ENCODE data around the gene AMER2.

AMER2 gene

DNA sequence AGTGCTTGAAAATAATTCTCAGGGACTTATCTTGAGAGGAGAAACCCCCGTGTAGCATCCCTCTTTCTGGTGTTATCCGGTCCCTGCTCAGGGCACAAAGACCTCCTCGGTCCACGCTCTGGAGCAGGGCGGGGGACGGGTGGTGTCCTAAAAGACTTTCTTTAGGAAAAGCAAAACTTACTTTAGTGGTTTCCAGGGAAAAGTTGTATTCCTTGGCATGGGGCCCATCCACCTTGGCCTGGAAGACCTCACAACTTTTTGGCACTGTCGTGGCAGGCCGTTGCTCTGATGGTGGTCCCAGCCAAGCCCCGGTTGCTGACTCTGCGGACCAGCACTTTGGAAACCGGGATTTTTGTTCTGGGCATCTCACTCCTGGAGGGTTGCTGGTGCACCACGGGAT lies 2.7 kb downstream of the AMER2 start:
- Histone ChIP-seq H3K9ac (ENCODE audit: low read length) (no peak overlapping the region), H2AFZ (ENCODE audit: low read length) (no peak overlapping the region), H3K36me3 (replicated peaks; ENCODE audit: insufficient read depth, low read length) (no peaks in the 10 kb centered on the region), H3K4me1 (ENCODE audit: low read length) (no peaks in the 10 kb centered on the region), H3K4me3 (ENCODE audit: low read length) (no peak overlapping the region), H3K9me3 (replicated peaks; ENCODE audit: insufficient read depth, low read length) (no peaks in the 10 kb centered on the region), H3K9me2 (replicated peaks; ENCODE audit: insufficient read depth, low read length) (no peaks in the 10 kb centered on the region), H4K20me1 (ENCODE audit: insufficient read depth, low read length) (no peaks in the 10 kb centered on the region), H3F3A (ENCODE audit: insufficient read depth, low read length) (no peaks in the 10 kb centered on the region), H3K79me2 (ENCODE audit: low read length) (no peaks in the 10 kb centered on the region), H3K4me2 (ENCODE audit: low read depth, low read length) (no peak overlapping the region), H3K27me3 (replicated peaks; ENCODE audit: insufficient read depth, low read length) (peaks cover 8% of the 10 kb centered on the region; the same call in 1 of the 2 replicates), H3K27ac (ENCODE audit: low read length) (no peak overlapping the region)
- no peak for TF ChIP-seq EZH2 (optimal IDR thresholded peaks at IDR 0.05; ENCODE audit: low read depth, low read length)
- no peak for TF ChIP-seq EZH2phosphoT487 (IDR thresholded peaks at IDR 0.05; ENCODE audit: low read length)
- DNase-seq: no peak

DNA sequence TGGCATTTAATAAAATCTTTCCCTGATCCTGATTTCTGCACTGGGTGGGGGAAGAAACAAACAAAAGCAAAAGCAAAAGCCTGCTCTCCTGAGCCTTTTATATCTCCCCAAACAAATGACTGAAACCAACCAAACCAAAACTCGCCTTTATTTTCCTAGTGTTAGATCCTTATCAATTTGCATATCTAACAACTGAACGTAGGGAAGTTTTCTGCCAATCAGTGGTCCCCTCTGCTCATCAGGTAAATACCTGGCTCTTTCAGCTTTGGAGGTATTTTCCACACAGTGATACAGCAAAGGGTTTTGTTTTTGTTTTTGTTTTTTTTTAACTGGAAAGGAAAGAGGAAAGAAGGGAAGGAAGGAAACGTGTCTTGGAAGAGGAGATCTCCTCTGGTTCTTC lies 3.3 kb downstream of the AMER2 start:
- H3K36me3 ChIP-seq (replicated peaks; ENCODE audit: insufficient read depth, low read length): no peaks in the 10 kb centered on the region
- no peaks in the 10 kb centered on the region for H3K9me3 ChIP-seq (replicated peaks; ENCODE audit: insufficient read depth, low read length)
- no peaks in the 10 kb centered on the region for H3K4me1 ChIP-seq (ENCODE audit: low read length)
- DNase-seq: no peak
- H2AFZ ChIP-seq (ENCODE audit: low read length): no peak overlapping the region
- no peak overlapping the region for H3K4me3 ChIP-seq (ENCODE audit: low read length)
- H3K79me2 ChIP-seq (ENCODE audit: low read length): no peaks in the 10 kb centered on the region
- no peak overlapping the region for H3K9ac ChIP-seq (ENCODE audit: low read length)
- no peak overlapping the region for H3K27ac ChIP-seq (ENCODE audit: low read length)
- H4K20me1 ChIP-seq (ENCODE audit: insufficient read depth, low read length): no peaks in the 10 kb centered on the region
- H3K27me3 ChIP-seq (replicated peaks; ENCODE audit: insufficient read depth, low read length): peaks cover 8% of the 10 kb centered on the region; the same call in 1 of the 2 replicates
- no peak overlapping the region for H3K4me2 ChIP-seq (ENCODE audit: low read depth, low read length)
- TF ChIP-seq, protein P1, sequence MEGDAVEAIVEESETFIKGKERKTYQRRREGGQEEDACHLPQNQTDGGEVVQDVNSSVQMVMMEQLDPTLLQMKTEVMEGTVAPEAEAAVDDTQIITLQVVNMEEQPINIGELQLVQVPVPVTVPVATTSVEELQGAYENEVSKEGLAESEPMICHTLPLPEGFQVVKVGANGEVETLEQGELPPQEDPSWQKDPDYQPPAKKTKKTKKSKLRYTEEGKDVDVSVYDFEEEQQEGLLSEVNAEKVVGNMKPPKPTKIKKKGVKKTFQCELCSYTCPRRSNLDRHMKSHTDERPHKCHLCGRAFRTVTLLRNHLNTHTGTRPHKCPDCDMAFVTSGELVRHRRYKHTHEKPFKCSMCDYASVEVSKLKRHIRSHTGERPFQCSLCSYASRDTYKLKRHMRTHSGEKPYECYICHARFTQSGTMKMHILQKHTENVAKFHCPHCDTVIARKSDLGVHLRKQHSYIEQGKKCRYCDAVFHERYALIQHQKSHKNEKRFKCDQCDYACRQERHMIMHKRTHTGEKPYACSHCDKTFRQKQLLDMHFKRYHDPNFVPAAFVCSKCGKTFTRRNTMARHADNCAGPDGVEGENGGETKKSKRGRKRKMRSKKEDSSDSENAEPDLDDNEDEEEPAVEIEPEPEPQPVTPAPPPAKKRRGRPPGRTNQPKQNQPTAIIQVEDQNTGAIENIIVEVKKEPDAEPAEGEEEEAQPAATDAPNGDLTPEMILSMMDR (IDR thresholded peaks at IDR 0.05; ENCODE audit: low read length): no peak
- TF ChIP-seq EZH2phosphoT487 (IDR thresholded peaks at IDR 0.05; ENCODE audit: low read length): no peak
- no peak for TF ChIP-seq EZH2 (optimal IDR thresholded peaks at IDR 0.05; ENCODE audit: low read depth, low read length)
- H3F3A ChIP-seq (ENCODE audit: insufficient read depth, low read length): no peaks in the 10 kb centered on the region
- H3K9me2 ChIP-seq (replicated peaks; ENCODE audit: insufficient read depth, low read length): no peaks in the 10 kb centered on the region

DNA sequence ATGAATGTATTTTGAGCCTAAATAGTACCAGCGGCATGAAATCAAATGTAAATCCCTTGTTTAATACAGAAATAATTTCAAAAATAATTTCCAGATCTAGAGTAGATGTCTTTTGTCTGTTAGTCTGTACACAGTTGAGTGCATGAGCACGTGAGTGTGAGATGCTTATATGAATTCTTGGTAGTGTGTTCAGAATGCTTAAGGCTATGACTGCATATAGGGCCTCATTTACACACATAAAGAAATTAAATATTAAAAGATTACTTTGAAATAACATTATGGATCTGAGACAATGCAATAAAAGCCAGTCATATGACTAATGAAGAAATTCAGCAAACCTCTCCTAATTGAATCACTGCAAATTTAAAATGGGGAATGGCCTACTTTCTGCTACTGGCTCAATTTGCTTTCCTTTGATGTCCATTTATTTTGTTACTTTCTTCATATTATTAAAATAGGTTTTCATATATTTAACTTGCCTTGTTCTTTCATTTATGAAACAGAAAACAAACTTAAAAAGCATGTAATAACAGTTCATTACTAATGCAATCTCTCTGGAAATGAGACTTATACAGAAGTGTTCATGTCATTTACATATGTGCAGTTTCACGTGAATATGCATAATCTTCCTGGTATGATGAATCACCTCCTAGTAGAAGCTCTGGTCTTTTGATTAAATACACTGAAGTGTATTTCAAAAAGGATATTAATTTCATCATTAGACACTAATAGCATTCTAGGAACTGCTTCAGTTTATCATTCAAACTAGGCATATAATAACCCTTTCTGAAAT lies 4.5 kb downstream of the AMER2 start:
- no peaks in the 10 kb centered on the region for H3K79me2 ChIP-seq (ENCODE audit: low read length)
- TF ChIP-seq EZH2 (optimal IDR thresholded peaks at IDR 0.05; ENCODE audit: low read depth, low read length) (no peak), EZH2phosphoT487 (IDR thresholded peaks at IDR 0.05; ENCODE audit: low read length) (no peak)
- no peak overlapping the region for H3K4me3 ChIP-seq (ENCODE audit: low read length)
- H3K36me3 ChIP-seq (replicated peaks; ENCODE audit: insufficient read depth, low read length): no peaks in the 10 kb centered on the region
- no peak for DNase-seq
- no peak overlapping the region for H3K27ac ChIP-seq (ENCODE audit: low read length)
- H4K20me1 ChIP-seq (ENCODE audit: insufficient read depth, low read length): no peaks in the 10 kb centered on the region
- no peak overlapping the region for H3K9ac ChIP-seq (ENCODE audit: low read length)
- H3K9me2 ChIP-seq (replicated peaks; ENCODE audit: insufficient read depth, low read length): no peaks in the 10 kb centered on the region
- H2AFZ ChIP-seq (ENCODE audit: low read length): no peak overlapping the region
- H3K9me3 ChIP-seq (replicated peaks; ENCODE audit: insufficient read depth, low read length): no peaks in the 10 kb centered on the region
- peaks cover 8% of the 10 kb centered on the region; the same call in 1 of the 2 replicates for H3K27me3 ChIP-seq (replicated peaks; ENCODE audit: insufficient read depth, low read length)
- H3K4me2 ChIP-seq (ENCODE audit: low read depth, low read length): no peak overlapping the region
- H3F3A ChIP-seq (ENCODE audit: insufficient read depth, low read length): no peaks in the 10 kb centered on the region
- H3K4me1 ChIP-seq (ENCODE audit: low read length): no peaks in the 10 kb centered on the region

DNA sequence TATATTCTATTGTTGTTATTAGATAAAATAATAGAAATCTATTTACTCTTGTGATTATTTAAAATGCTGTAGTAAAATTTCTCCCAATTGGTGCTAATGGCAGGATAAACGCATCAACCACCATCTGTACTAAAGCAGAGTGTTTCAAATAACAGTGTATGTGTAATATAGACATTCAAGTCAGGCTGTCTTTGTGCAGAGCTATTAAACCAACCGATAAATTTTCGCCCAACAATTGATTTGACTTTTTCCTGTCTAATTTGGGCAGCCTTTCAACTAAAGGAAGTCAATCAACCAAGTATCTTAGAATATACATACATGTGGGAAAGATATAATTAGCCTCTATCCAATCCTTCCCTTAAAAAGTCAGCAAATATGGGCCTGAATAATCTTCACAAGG lies 5.8 kb downstream of the AMER2 start:
- no peaks in the 10 kb centered on the region for H3K9me2 ChIP-seq (replicated peaks; ENCODE audit: insufficient read depth, low read length)
- H3K79me2 ChIP-seq (ENCODE audit: low read length): no peaks in the 10 kb centered on the region
- no peak overlapping the region for H3K27ac ChIP-seq (ENCODE audit: low read length)
- H3F3A ChIP-seq (ENCODE audit: insufficient read depth, low read length): no peaks in the 10 kb centered on the region
- H3K27me3 ChIP-seq (replicated peaks; ENCODE audit: insufficient read depth, low read length): peaks cover under 1% of the 10 kb centered on the region; the same call in 1 of the 2 replicates
- H3K9ac ChIP-seq (ENCODE audit: low read length): no peak overlapping the region
- no peak overlapping the region for H3K4me2 ChIP-seq (ENCODE audit: low read depth, low read length)
- TF ChIP-seq EZH2phosphoT487 (IDR thresholded peaks at IDR 0.05; ENCODE audit: low read length): no peak
- H4K20me1 ChIP-seq (ENCODE audit: insufficient read depth, low read length): no peaks in the 10 kb centered on the region
- no peak overlapping the region for H2AFZ ChIP-seq (ENCODE audit: low read length)
- H3K36me3 ChIP-seq (replicated peaks; ENCODE audit: insufficient read depth, low read length): no peaks in the 10 kb centered on the region
- no peak overlapping the region for H3K4me3 ChIP-seq (ENCODE audit: low read length)
- H3K4me1 ChIP-seq (ENCODE audit: low read length): no peaks in the 10 kb centered on the region
- DNase-seq: no peak
- no peaks in the 10 kb centered on the region for H3K9me3 ChIP-seq (replicated peaks; ENCODE audit: insufficient read depth, low read length)

Data from MM.1S (cell line).